T-helper 1 cell treated with Interleukin-12 subunit alpha and Interleukin-12 subunit beta and Interleukin-4 antibody, amounts not matched to agents 30 μg/mL and 1 μg/mL, for 36 hours (primary cell): ENCODE data around the gene CPEB3.
"Not testable (repeated sequence)": the region's sequence is repeated elsewhere in the genome, so short reads cannot be mapped to it uniquely, and the experiment has no call there.

Experiments used
- H3K27ac Mint-ChIP-seq: one replicate; pipeline ENCODE4 v1.8.0; 2021; ENCODE audit warnings: mild to moderate bottlenecking, mixed read lengths
- H3K27me3 Mint-ChIP-seq: one replicate; pipeline ENCODE4 v1.8.0; 2021; ENCODE audit warnings: low read depth, mixed read lengths
- H3K36me3 Mint-ChIP-seq: one replicate; pipeline ENCODE4 v1.8.0; 2021; ENCODE audit warnings: low read depth, mixed read lengths
- H3K4me1 Mint-ChIP-seq: one replicate; pipeline ENCODE4 v1.8.0; 2021; ENCODE audit warnings: low read depth, mixed read lengths
- H3K4me3 Mint-ChIP-seq: one replicate; pipeline ENCODE4 v1.8.0; 2021; ENCODE audit warnings: mild to moderate bottlenecking, moderate library complexity, mixed read lengths
- H3K9me3 Mint-ChIP-seq: one replicate; pipeline ENCODE4 v1.8.0; 2021; ENCODE audit warnings: mixed read lengths

Gene CPEB3

DNA sequence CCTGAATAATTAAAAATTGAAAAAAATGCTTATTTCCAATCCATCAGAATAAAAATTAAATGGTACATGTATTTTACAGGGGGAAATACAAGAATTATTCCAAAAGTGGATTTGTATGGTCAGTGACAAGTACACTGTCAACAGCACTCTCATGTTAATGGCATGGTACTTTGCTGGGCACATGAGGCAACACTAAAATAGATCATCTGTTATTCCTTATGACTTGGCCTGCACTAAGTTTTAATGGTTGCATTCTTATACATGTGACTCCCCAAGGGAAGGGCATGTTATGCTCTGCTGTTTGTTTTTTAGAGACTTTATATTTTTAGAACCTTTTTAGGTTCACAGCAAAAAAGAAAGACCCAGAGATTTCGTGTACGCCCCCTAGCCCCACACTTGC lies 128.3 kb downstream of the CPEB3 start:
- no peak overlapping the region for H3K4me3 Mint-ChIP-seq
- peaks cover 11% of the 10 kb centered on the region for H3K9me3 Mint-ChIP-seq
- H3K36me3 Mint-ChIP-seq = no peaks in the 10 kb centered on the region
- H3K27ac Mint-ChIP-seq = no peak overlapping the region
- H3K4me1 Mint-ChIP-seq = no peaks in the 10 kb centered on the region
- H3K27me3 Mint-ChIP-seq = no peaks in the 10 kb centered on the region

DNA sequence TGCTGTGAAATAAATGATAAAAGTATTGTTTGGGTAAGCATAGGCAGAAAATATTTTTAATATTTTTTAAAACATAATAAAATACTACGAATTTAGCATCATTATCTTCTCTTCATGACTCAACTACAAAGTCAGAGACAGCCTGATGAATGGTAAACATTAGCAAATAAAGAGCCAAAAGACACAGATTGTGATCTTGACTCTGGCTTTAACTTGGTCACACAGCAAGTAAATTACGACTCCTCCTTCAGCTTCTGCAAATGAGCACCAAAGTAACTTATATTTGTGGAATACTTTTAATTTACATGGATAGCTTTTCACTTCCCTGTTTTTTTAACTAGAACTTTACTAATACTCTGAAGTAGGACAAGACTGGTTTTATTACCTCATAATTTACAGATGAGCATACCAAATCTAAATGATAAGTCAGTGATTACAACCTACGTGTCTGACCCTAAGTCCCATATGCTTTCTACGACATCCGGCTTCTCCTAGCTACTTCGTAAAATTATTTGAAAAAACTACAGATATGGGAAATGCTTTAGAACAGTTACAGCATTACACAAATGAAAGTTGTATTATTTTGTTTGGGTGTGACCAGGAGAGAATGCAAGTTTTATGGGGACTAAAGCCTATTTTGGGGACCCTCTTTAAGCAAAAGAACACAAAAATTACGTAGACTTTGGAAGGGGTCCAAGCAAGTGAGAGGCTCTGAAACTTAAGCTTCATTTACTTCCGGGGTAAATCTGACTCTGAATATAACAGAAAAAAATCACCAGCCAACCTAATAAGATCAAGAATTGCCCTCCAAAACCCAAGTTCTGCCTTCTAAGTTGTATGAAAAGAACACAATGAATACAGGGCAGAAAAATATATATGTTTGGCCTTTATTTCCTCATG lies 133.8 kb downstream of the CPEB3 start:
- H3K4me3 Mint-ChIP-seq = no peak overlapping the region
- no peaks in the 10 kb centered on the region for H3K9me3 Mint-ChIP-seq
- H3K4me1 Mint-ChIP-seq = no peaks in the 10 kb centered on the region
- H3K36me3 Mint-ChIP-seq = no peaks in the 10 kb centered on the region
- no peaks in the 10 kb centered on the region for H3K27me3 Mint-ChIP-seq
- no peak overlapping the region for H3K27ac Mint-ChIP-seq

DNA sequence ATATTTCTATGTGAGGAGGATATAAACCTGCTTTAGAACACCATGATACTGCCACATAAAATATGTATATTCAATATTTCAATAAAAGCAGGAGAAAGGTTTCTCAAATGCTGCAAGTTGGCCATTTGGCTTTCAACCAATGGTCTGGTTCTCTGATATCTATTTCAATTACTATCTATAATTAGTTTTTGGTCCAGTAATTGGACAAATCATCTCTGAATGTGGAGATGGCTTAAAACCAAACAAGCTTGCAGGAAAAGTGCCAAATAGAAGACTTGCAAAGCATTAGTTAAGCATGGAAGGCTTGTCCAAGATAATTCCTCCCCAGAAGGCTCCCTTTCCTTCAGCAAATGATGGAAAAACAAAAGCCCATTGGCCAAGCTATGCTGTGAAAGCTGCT lies 140.1 kb downstream of the CPEB3 start:
- no peak overlapping the region for H3K4me3 Mint-ChIP-seq
- no peaks in the 10 kb centered on the region for H3K9me3 Mint-ChIP-seq
- no peaks in the 10 kb centered on the region for H3K4me1 Mint-ChIP-seq
- no peaks in the 10 kb centered on the region for H3K36me3 Mint-ChIP-seq
- no peaks in the 10 kb centered on the region for H3K27me3 Mint-ChIP-seq
- H3K27ac Mint-ChIP-seq = no peak overlapping the region

DNA sequence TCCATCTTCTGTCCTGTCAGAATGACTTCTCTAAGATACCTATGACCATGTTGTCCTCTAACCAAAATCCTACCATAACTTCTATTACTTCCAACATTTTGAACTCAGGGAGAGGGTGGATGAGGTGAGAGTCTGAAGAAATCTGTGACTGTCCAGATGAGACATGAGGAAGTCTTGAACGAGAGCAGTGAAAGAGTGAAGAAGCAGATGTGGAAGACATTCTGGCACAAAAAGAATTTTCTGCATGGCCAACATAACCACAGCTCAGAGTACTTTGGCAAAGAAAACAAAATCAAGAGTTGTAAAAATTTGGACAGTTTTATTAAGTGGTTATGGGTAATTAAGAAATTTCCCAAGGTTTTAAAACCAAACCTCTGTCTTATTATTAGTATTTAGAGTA lies 141.6 kb downstream of the CPEB3 start:
- Mint-ChIP-seq H3K36me3 (no peaks in the 10 kb centered on the region), H3K27me3 (no peaks in the 10 kb centered on the region), H3K4me1 (no peaks in the 10 kb centered on the region), H3K27ac (no peak overlapping the region), H3K4me3 (no peak overlapping the region), H3K9me3 (no peaks in the 10 kb centered on the region)

DNA sequence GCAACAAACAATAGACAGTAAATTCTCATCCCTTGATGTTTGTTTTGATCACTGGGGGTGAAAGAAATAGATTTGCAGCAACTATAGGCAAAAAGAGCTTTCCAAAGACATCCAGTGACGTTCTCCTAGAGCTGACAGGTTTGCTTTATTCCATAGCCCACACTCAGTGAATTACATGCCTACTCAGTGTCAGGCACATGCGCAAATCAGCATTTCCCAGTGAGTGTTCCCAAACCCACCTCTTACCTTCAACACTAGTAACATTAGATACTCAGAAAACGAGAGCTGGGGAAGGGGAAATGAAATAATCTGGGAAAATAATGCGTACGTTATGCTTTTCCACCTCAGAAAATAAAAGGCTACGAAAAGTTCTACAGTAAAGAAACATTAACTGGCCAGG lies 144.1 kb downstream of the CPEB3 start:
- H3K4me3 Mint-ChIP-seq = no peak overlapping the region
- no peaks in the 10 kb centered on the region for H3K9me3 Mint-ChIP-seq
- no peaks in the 10 kb centered on the region for H3K27me3 Mint-ChIP-seq
- peaks cover 4% of the 10 kb centered on the region for H3K36me3 Mint-ChIP-seq
- H3K4me1 Mint-ChIP-seq = no peaks in the 10 kb centered on the region
- no peak overlapping the region for H3K27ac Mint-ChIP-seq

DNA sequence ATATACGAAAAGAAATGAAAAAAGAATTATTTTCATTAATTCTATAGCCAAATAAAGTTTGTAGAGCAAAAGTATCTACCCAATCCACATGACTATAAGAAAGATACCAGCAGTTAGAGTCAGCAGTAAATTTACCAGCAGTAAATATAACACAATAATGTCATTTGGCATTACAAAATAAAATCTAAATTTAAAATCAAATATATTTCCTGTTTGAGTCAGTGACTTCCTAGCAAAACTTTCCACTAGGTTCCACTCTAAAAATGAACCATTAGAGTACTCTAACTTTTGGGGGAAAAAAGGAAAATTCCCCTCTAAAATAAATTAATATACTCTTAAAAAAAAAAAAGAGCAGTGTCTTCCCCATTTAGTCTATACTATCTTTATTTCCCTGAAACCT lies 144.8 kb downstream of the CPEB3 start:
- H3K9me3 Mint-ChIP-seq = no peaks in the 10 kb centered on the region
- H3K4me1 Mint-ChIP-seq = no peaks in the 10 kb centered on the region
- H3K27me3 Mint-ChIP-seq = no peaks in the 10 kb centered on the region
- H3K4me3 Mint-ChIP-seq = no peak overlapping the region
- peaks cover 4% of the 10 kb centered on the region for H3K36me3 Mint-ChIP-seq
- H3K27ac Mint-ChIP-seq = no peak overlapping the region

DNA sequence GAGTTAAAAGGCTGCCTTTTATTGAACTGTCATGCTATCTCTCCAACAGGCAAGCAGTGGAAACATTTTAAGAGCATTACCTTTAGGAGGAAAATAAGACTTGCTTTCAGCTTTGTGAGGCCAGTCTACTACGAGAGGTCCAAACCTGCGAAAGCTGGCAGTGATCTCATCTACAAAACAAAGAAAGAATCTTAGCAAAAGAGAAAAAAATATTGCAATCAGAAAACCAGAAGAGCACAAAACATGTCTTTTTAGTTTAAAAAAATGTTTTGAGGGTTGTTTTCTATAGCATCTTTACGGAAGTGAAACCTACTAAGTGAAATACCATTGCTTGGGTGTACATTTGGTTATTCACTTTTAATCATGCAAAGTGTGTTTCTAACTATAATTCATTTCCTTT lies 147.9 kb downstream of the CPEB3 start:
- Mint-ChIP-seq H3K27ac (no peak overlapping the region), H3K4me3 (no peak overlapping the region), H3K9me3 (peaks cover 6% of the 10 kb centered on the region), H3K36me3 (peaks cover 11% of the 10 kb centered on the region), H3K27me3 (no peaks in the 10 kb centered on the region), H3K4me1 (no peaks in the 10 kb centered on the region)

DNA sequence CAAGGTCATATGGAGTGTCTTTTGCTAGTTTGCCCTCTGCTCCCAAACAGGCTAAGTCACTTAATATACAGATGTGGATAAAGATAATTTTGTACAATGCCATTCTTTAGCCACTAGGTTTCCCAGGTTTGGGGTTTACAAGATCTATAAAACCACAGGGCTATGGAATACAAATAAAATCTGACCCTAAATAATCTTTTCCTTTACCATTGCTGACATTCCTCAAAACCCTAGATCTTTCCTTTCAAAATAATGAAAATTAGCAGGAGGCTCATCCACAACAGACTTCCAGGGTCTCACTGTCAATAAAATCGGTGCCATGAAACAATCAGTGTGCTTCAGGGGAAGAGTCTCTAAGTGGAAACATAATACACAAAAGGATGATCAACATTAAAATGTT lies 148.4 kb downstream of the CPEB3 start:
- H3K36me3 Mint-ChIP-seq = peaks cover 11% of the 10 kb centered on the region
- peaks cover 6% of the 10 kb centered on the region for H3K9me3 Mint-ChIP-seq
- H3K4me1 Mint-ChIP-seq = no peaks in the 10 kb centered on the region
- no peak overlapping the region for H3K4me3 Mint-ChIP-seq
- no peak overlapping the region for H3K27ac Mint-ChIP-seq
- H3K27me3 Mint-ChIP-seq = no peaks in the 10 kb centered on the region

DNA sequence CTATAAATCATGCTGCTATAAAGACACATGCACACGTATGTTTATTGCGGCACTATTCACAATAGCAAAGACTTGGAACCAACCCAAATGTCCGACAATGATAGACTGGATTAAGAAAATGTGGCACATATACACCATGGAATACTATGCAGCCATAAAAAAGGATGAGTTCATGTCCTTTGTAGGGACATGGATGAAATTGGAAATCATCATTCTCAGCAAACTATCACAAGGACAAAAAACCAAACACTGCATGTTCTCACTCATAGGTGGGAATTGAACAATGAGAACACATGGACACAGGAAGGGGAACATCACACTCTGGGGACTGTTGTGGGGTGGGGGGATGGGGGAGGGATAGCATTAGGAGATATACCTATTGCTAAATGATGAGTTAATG lies 149.7 kb downstream of the CPEB3 start:
- not testable (repeated sequence) for H3K9me3 Mint-ChIP-seq, H3K27me3 Mint-ChIP-seq, H3K4me1 Mint-ChIP-seq, H3K27ac Mint-ChIP-seq, H3K4me3 Mint-ChIP-seq
- peaks cover 11% of the 10 kb centered on the region for H3K36me3 Mint-ChIP-seq

DNA sequence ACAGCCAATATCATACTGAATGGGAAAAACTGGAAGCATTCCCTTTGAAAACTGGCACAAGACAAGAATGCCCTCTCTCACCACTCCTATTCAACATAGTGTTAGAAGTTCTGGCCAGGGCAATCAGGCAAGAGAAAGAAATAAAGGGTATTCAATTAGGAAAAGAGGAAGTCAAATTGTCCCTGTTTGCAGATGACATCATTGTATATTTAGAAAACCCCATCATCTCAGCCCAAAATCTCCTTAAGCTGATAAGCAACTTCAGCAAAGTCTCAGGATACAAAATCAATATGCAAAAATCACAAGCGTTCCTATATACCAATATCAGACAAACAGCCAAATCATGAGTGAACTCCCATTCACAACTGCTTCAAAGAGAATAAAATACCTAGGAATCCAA lies 156.8 kb downstream of the CPEB3 start:
- Mint-ChIP-seq H3K9me3 (peaks cover 15% of the 10 kb centered on the region), H3K36me3 (peaks cover 14% of the 10 kb centered on the region)
- not testable (repeated sequence) for H3K4me1 Mint-ChIP-seq, H3K4me3 Mint-ChIP-seq, H3K27ac Mint-ChIP-seq, H3K27me3 Mint-ChIP-seq

DNA sequence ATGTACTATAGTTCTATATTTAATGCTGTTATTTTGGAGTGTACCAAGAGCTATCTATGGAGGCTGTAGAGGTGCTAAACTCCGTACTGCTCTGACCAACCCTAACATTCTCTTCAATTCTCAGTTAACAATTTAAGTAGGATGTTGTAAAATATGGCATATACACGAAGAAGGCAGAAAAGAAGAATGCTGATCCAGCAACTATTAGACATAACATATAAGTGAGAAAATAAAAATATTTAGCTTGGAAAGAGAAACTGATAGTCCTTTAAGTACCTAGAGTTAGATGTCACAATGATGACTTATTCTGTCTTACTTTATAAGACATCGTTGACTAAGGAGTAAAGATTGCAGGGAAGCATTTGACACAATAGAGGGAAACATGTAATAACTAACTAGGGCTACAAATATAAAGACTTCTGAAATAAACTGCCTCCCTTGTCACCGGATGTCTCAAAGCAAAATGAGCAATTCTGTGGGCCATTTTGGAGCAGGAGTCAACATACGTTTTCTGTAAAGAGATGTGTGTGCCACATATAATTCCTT lies 159.5 kb downstream of the CPEB3 start:
- Mint-ChIP-seq H3K27ac (no peak overlapping the region), H3K4me1 (peaks cover 2% of the 10 kb centered on the region), H3K9me3 (peaks cover 9% of the 10 kb centered on the region), H3K4me3 (no peak overlapping the region), H3K27me3 (no peaks in the 10 kb centered on the region), H3K36me3 (peaks cover 12% of the 10 kb centered on the region)

DNA sequence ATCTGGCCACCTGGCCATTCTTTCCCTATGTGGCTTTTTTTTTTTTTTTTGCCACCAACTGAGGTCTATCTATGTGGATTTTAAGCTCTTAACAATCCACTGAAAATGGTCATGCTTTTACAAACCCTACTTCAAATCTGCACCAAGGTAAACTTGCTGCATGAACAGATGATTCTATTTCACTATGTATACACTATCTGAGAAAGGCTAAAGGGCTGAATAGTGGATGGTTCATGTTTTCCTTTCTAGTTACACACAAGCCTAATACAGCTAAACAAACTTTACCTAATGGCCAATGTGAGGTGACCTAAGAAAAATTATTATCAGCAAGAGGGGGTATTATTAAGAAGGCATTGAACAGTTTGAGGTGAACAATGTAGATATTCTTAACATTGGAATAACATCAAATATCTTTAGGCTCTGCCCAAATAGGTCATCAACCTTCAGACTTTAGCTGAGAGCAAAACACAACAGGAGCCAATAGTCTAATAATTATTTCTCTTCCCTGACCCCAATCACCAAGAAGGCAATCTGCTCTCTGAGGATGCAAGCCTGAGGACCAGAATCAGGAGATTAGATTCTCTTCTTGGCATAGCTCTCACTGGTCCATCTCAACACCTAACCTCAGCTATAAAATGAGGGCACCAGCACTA lies 160.1 kb downstream of the CPEB3 start:
- Mint-ChIP-seq H3K27ac (no peak overlapping the region), H3K4me3 (no peak overlapping the region), H3K27me3 (no peaks in the 10 kb centered on the region), H3K9me3 (peaks cover 9% of the 10 kb centered on the region), H3K4me1 (peaks cover 2% of the 10 kb centered on the region), H3K36me3 (peaks cover 11% of the 10 kb centered on the region)

DNA sequence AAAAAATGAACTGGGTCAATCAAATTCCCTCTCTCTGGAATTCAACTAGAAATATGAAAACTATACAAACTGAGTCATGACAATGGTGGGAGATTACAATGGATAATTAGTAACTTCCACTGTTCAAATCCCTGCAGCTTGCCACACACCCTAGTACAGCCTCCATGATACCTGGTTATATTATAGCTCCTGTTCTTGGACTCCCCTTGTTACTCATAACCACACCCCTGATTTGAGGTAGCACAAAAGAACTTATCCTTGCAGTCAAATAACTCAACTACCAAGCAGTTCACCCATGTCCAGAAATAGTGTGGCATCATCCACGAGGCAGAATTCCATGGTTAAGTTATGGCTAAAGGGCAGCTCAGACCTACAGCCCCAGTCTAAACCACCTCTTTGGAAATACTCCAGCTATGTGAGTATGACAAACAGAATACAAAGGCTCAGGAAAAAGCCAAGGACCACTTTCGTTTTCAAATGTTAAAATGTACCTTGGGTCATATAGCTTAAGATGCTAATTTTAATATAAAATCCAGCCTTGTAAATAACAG lies 164.7 kb downstream of the CPEB3 start:
- Mint-ChIP-seq H3K27me3 (no peaks in the 10 kb centered on the region), H3K4me3 (no peak overlapping the region)

DNA sequence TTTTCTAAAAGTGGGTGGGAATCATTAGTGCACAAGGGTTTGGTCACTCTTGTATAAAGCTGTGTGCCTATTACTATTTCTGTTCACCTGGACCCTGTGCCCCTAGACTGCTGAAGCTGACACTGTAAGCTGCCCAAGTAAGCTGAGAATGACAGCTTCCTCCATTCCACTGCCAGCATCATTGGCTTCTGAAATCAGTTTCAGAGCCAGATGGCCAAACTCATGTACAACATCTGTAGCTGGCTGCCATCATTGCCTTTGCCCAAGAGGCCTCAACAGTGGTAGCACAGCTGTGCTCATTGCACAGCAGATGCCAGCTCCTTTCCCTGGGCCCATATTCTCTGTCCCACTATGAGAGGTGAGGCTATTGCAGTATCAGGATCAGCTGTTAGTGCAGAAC lies 165.7 kb downstream of the CPEB3 start:
- H3K27me3 Mint-ChIP-seq = no peaks in the 10 kb centered on the region
- H3K4me3 Mint-ChIP-seq = no peak overlapping the region
- H3K36me3 Mint-ChIP-seq = peaks cover 2% of the 10 kb centered on the region
- H3K4me1 Mint-ChIP-seq = no peaks in the 10 kb centered on the region
- no peak overlapping the region for H3K27ac Mint-ChIP-seq
- H3K9me3 Mint-ChIP-seq = peaks cover 2% of the 10 kb centered on the region

More for the DNA sequence above, 164.7 kb downstream of the CPEB3 start:
- Mint-ChIP-seq H3K4me1 (peaks cover 2% of the 10 kb centered on the region), H3K27ac (no peak overlapping the region), H3K9me3 (peaks cover 3% of the 10 kb centered on the region), H3K36me3 (peaks cover 2% of the 10 kb centered on the region)

DNA sequence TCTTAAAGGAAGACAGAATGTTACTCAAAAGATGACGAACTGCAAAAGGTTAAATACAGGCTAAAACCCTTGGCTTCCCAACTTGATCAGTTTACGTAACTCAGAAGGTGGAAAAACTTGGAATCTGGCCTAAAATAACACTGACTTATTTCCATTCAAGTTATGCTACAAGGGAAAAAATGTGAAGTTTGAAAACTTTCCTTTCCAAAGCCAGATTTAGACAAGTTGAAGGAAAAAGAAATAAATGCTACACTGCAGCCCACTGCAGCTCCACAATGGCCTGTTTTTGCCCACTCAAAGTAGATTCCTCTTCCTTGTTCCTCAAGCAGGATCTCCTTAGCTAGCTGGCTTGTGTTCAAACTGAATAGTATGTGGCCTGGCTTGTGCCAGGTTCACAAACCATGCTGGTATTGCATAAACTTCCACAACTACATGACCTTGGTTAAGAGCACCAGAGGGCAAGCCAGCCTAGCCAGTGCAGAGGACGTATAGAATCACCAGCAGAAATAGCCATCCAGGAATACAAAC lies 166.2 kb downstream of the CPEB3 start:
- Mint-ChIP-seq H3K9me3 (no peaks in the 10 kb centered on the region), H3K36me3 (peaks cover 2% of the 10 kb centered on the region), H3K4me3 (no peak overlapping the region), H3K27me3 (no peaks in the 10 kb centered on the region), H3K4me1 (no peaks in the 10 kb centered on the region), H3K27ac (no peak overlapping the region)
